ENCODE measurements around the gene UBXN7.

DNA sequence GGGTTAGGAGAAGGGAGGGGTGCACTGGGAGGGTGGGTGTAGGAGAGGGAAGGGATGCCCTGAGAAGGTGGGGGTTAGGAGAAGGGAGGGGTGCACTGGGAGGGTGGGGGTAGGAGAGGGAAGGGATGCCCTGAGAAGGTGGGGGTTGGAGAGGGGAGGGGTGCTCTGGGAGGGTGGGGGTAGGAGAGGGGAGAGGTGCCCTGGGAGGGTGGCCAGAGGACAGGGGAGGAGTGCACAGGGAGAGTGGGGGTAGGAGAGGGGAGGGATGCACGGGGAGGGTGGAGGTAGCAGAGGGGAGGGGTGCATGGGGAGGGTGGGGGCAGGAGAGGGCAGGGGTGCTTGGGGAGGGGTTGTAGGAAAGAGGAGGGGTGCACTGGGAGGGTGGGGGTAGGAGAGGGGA is 97.2 kb downstream of the UBXN7 start:
- TF ChIP-seq CREB1 (IDR thresholded peaks at IDR 0.05; ENCODE audit: low read depth) (no peak), EGR1 (IDR thresholded peaks at IDR 0.05) (no peak), TAF1 (IDR thresholded peaks at IDR 0.05; ENCODE audit: low read depth) (no peak), CEBPB (IDR thresholded peaks at IDR 0.05) (no peak), EP300 (IDR thresholded peaks at IDR 0.05; ENCODE audit: borderline replicate concordance) (no peak), ZBTB7A (IDR thresholded peaks at IDR 0.05; ENCODE audit: low read depth) (no peak)
- TF ChIP-seq, protein P1, sequence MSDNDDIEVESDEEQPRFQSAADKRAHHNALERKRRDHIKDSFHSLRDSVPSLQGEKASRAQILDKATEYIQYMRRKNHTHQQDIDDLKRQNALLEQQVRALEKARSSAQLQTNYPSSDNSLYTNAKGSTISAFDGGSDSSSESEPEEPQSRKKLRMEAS (IDR thresholded peaks at IDR 0.05), result no peak
- TF ChIP-seq, protein P2, sequence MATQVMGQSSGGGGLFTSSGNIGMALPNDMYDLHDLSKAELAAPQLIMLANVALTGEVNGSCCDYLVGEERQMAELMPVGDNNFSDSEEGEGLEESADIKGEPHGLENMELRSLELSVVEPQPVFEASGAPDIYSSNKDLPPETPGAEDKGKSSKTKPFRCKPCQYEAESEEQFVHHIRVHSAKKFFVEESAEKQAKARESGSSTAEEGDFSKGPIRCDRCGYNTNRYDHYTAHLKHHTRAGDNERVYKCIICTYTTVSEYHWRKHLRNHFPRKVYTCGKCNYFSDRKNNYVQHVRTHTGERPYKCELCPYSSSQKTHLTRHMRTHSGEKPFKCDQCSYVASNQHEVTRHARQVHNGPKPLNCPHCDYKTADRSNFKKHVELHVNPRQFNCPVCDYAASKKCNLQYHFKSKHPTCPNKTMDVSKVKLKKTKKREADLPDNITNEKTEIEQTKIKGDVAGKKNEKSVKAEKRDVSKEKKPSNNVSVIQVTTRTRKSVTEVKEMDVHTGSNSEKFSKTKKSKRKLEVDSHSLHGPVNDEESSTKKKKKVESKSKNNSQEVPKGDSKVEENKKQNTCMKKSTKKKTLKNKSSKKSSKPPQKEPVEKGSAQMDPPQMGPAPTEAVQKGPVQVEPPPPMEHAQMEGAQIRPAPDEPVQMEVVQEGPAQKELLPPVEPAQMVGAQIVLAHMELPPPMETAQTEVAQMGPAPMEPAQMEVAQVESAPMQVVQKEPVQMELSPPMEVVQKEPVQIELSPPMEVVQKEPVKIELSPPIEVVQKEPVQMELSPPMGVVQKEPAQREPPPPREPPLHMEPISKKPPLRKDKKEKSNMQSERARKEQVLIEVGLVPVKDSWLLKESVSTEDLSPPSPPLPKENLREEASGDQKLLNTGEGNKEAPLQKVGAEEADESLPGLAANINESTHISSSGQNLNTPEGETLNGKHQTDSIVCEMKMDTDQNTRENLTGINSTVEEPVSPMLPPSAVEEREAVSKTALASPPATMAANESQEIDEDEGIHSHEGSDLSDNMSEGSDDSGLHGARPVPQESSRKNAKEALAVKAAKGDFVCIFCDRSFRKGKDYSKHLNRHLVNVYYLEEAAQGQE (IDR thresholded peaks at IDR 0.05; ENCODE audit: low read depth), result no peak

Data from Ishikawa (cell line).